Suprapubic skin (tissue), 4 donors: ENCODE data around the gene ATG2A. TPM values are rescaled to one million over a fixed set of nuclear protein-coding genes. Genes with fewer than 3 reads are reported as not detected.
A peak's percentile ranks its signal among the peaks of the same experiment; 100 is the strongest.

ENCODE experiments used
- DNase-seq, 2 donors: peaks; one replicate each; pipeline ENCODE4 v3.0.0-alpha.2; 2019; ENCODE audit warnings: low spot score in 2 of 2
- H3K27ac ChIP-seq: fragments of 200-600 bp; sonication (generic); one replicate; pipeline ENCODE4 v1.5.1; 2019
- H3K27me3 ChIP-seq: fragments of 200-600 bp; sonication (generic); one replicate; pipeline ENCODE4 v1.5.1; 2019
- H3K36me3 ChIP-seq: fragments of 200-600 bp; sonication (generic); one replicate; pipeline ENCODE4 v1.5.1; 2019
- H3K4me1 ChIP-seq: fragments of 200-600 bp; sonication (generic); one replicate; pipeline ENCODE4 v1.5.1; 2019
- H3K4me3 ChIP-seq: fragments of 200-600 bp; sonication (generic); one replicate; pipeline ENCODE4 v1.5.1; 2019; ENCODE audit warnings: mild to moderate bottlenecking
- H3K9me3 ChIP-seq: fragments of 200-600 bp; sonication (generic); one replicate; pipeline ENCODE4 v1.5.1; 2019
- CTCF ChIP-seq, 2 donors: fragments of 200-600 bp in 1 of 2; fragments of 450-650 bp in 1 of 2; sonication (generic) in 1 of 2; IDR thresholded peaks; one replicate each; pipeline ENCODE4 v1.5.1; 2016 to 2019; ENCODE audit warnings: antibody characterized with exemption in 2 of 2, mild to moderate bottlenecking in 1 of 2, moderate library complexity in 1 of 2
- EP300 ChIP-seq: sonication (generic); formaldehyde crosslinking; IDR thresholded peaks from one replicate; pipeline ENCODE4 v1.6.1; 2017; ENCODE audit warnings: antibody characterized with exemption
- POLR2A ChIP-seq, 2 donors: fragments of 450-650 bp; IDR thresholded peaks; one replicate each; pipeline ENCODE4 v1.6.1; 2017; ENCODE audit warnings: antibody characterized with exemption in 2 of 2, mild to moderate bottlenecking in 2 of 2, moderate library complexity in 2 of 2
- POLR2AphosphoS5 ChIP-seq, 3 donors: sonication (generic); formaldehyde crosslinking; IDR thresholded peaks; one replicate each; pipeline ENCODE4 v1.6.1; 2017; ENCODE audit warnings: antibody characterized with exemption in 3 of 3
- WGBS: methylation state at CpG from one replicate; pipeline ENCODE4 v1.1.5; 2018; 5-methylcytosine and 5-hydroxymethylcytosine counted together
- total RNA-seq, 4 donors: library from RNA; depleted of rRNA; stranded (reverse); fragments of >200 nt; gene quantifications; one replicate each; pipeline ENCODE4 v1.1.0, GENCODE V29; 2016

ATG2A gene
- total RNA-seq, 4 donors from 2014 or later: 69.5 to 82.2 (median 76.0) TPM

GRCh38 chr11:64877390-64878222 is 39.4 kb downstream of the ATG2A start:
- TF ChIP-seq POLR2A (IDR thresholded peaks at IDR 0.05): no peak
- no peak for TF ChIP-seq POLR2AphosphoS5 (IDR thresholded peaks at IDR 0.05)
- TF ChIP-seq CTCF (IDR thresholded peaks at IDR 0.05): no peak
- TF ChIP-seq EP300: no peak
- Histone ChIP-seq H3K9me3 (no peaks in the 10 kb centered on the region), H3K4me1 (peaks cover 84% of the 10 kb centered on the region), H3K4me3 (peak overlapping the region; percentile 95), H3K27me3 (no peaks in the 10 kb centered on the region), H3K36me3 (peaks cover 21% of the 10 kb centered on the region), H3K27ac (peak overlapping the region; percentile 90)
- 0% methylated on average over 26 of the region's 41 CpGs for WGBS
- no peak for DNase-seq

- H3K27me3 ChIP-seq: no peaks in the 10 kb centered on the region
- H3K4me3 ChIP-seq: peak overlapping the region; percentile 95
- peaks cover 23% of the 10 kb centered on the region for H3K36me3 ChIP-seq
- no peak for TF ChIP-seq EP300
- TF ChIP-seq POLR2A (IDR thresholded peaks at IDR 0.05): no peak
- no peak for TF ChIP-seq CTCF (IDR thresholded peaks at IDR 0.05)
- TF ChIP-seq POLR2AphosphoS5 (IDR thresholded peaks at IDR 0.05): peak in 1 of 3 donors; percentile 41
- peaks cover 87% of the 10 kb centered on the region for H3K4me1 ChIP-seq
- no peak for DNase-seq
- no peaks in the 10 kb centered on the region for H3K9me3 ChIP-seq
- WGBS: 14% methylated on average over 14 of the region's 14 CpGs
- H3K27ac ChIP-seq: peak overlapping the region; percentile 90
Measured at GRCh38 chr11:64876835-64877341, 40.1 kb downstream of the ATG2A start.

- Histone ChIP-seq H3K27me3 (no peaks in the 10 kb centered on the region), H3K4me1 (peaks cover 87% of the 10 kb centered on the region), H3K27ac (peak overlapping the region; percentile 90), H3K4me3 (peak overlapping the region; percentile 95), H3K36me3 (peaks cover 26% of the 10 kb centered on the region), H3K9me3 (no peaks in the 10 kb centered on the region)
- WGBS: 25% methylated on average over 11 of the region's 11 CpGs
- no peak for TF ChIP-seq POLR2AphosphoS5 (IDR thresholded peaks at IDR 0.05)
- no peak for TF ChIP-seq POLR2A (IDR thresholded peaks at IDR 0.05)
- no peak for TF ChIP-seq CTCF (IDR thresholded peaks at IDR 0.05)
- no peak for TF ChIP-seq EP300
- DNase-seq: no peak
Measured at GRCh38 chr11:64876229-64876750, 40.7 kb downstream of the ATG2A start.

GRCh38 chr11:64875369-64876228 is 41.4 kb downstream of the ATG2A start:
- H3K4me3 ChIP-seq: peak overlapping the region; percentile 95
- DNase-seq: no peak
- peaks cover 31% of the 10 kb centered on the region for H3K36me3 ChIP-seq
- TF ChIP-seq POLR2AphosphoS5 (IDR thresholded peaks at IDR 0.05) (no peak), CTCF (IDR thresholded peaks at IDR 0.05) (no peak), POLR2A (IDR thresholded peaks at IDR 0.05) (no peak)
- 65% methylated on average over 17 of the region's 17 CpGs for WGBS
- no peaks in the 10 kb centered on the region for H3K27me3 ChIP-seq
- peaks cover 87% of the 10 kb centered on the region for H3K4me1 ChIP-seq
- peak overlapping the region; percentile 90 for H3K27ac ChIP-seq
- no peaks in the 10 kb centered on the region for H3K9me3 ChIP-seq
